ENCODE results near the gene FOXF1. TPM values are rescaled to one million over a fixed set of nuclear protein-coding genes. Genes with fewer than 3 reads are reported as not detected.

Gene FOXF1
- total RNA-seq, 1 donor from 2014 or later, result not detected

DNA sequence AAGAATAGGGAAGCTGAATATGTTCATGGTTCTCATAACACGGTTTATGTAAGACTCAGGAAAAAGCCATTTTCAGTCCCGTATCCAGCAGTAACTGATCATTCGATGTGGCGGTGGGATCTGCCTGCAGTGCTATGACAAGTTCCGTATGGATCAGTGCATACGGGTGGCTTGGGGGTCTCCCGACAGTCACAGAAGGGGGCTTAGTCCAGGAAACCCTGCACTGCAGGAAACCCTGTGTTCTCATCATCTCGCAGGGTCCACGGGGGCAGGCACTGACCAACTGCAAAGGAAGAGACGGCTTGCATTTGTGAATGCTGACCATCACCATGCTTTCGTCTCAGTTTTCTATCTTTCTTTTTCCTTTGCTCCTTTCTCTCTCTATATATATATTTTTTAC lies 37.0 kb downstream of the FOXF1 start:
- TF ChIP-seq, protein P1, sequence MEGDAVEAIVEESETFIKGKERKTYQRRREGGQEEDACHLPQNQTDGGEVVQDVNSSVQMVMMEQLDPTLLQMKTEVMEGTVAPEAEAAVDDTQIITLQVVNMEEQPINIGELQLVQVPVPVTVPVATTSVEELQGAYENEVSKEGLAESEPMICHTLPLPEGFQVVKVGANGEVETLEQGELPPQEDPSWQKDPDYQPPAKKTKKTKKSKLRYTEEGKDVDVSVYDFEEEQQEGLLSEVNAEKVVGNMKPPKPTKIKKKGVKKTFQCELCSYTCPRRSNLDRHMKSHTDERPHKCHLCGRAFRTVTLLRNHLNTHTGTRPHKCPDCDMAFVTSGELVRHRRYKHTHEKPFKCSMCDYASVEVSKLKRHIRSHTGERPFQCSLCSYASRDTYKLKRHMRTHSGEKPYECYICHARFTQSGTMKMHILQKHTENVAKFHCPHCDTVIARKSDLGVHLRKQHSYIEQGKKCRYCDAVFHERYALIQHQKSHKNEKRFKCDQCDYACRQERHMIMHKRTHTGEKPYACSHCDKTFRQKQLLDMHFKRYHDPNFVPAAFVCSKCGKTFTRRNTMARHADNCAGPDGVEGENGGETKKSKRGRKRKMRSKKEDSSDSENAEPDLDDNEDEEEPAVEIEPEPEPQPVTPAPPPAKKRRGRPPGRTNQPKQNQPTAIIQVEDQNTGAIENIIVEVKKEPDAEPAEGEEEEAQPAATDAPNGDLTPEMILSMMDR (IDR thresholded peaks at IDR 0.05), result no peak

DNA sequence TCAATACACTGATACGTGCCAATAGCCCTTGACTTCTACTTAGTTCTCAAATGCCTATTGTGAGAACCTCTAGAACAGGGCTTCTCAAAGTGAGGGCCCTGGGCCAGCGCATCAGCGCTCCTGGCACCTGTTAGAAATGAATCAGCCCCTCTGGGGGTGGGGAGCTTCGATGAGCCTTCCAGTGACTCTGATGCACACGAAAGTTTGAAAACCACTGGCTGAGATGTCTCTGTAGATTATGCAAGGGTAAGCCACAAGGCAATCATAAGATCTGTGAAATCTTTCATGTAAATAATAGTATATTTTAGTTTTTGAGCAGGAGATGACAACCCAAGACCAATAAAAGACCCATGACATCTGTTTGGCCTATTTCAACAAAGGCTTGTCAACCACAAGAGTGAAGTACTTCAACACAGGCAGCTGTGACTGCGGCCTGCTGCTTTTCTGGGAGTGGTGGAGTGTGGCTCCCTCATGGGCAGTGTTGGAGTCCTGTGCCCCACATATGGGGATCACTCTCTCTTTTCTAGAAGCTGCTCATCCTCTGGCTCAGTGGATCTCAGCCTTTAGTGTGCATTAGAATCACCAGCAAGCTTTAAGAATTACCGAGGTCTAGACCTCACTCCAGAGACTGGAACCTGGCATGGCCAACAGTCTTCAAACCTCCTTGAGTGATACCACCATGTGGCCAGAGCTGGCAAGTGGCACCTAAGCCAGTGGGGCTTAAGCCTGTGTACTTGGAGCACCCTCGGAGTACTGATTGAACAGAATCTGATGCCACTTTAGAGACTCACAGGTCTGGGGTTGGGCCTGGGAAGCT lies 39.0 kb downstream of the FOXF1 start:
- H3K27ac Mint-ChIP-seq (ENCODE audit: unreplicated experiment), result no peak overlapping the region
- TF ChIP-seq, protein P1 (IDR thresholded peaks at IDR 0.05), result no peak
- no peaks in the 10 kb centered on the region for H3K9me3 Mint-ChIP-seq (ENCODE audit: unreplicated experiment)
- H3K4me1 Mint-ChIP-seq (ENCODE audit: unreplicated experiment), result no peaks in the 10 kb centered on the region
- H3K27me3 Mint-ChIP-seq (ENCODE audit: unreplicated experiment), result peaks cover 19% of the 10 kb centered on the region
- H3K4me3 Mint-ChIP-seq (ENCODE audit: unreplicated experiment), result no peak overlapping the region
- no peak for DNase-seq (ENCODE audit: extremely low spot score, unreplicated experiment)
- peaks cover 4% of the 10 kb centered on the region for H3K36me3 Mint-ChIP-seq (ENCODE audit: unreplicated experiment)

More for the DNA sequence above, 37.0 kb downstream of the FOXF1 start:
- Mint-ChIP-seq H3K27me3 (ENCODE audit: unreplicated experiment) (peaks cover 23% of the 10 kb centered on the region), H3K4me3 (ENCODE audit: unreplicated experiment) (no peak overlapping the region), H3K36me3 (ENCODE audit: unreplicated experiment) (peaks cover 7% of the 10 kb centered on the region), H3K27ac (ENCODE audit: unreplicated experiment) (no peak overlapping the region), H3K9me3 (ENCODE audit: unreplicated experiment) (no peaks in the 10 kb centered on the region), H3K4me1 (ENCODE audit: unreplicated experiment) (no peaks in the 10 kb centered on the region)
- DNase-seq (ENCODE audit: extremely low spot score, unreplicated experiment), result no peak

DNA sequence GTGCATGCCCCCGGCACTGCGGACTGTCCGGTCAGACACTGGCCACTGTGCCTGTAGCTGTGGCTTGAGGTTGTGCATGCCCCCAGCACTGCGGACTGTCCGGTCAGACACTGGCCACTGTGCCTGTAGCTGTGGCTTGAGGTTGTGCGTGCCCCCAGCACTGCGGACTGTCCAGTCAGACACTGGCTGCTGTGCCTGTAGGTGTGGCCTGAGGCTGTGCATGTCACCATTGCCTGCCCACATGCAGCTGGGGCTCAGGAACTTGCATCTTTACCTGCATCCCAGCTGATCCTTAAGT lies 39.5 kb downstream of the FOXF1 start:
- Mint-ChIP-seq H3K36me3 (ENCODE audit: unreplicated experiment) (peaks cover 3% of the 10 kb centered on the region), H3K9me3 (ENCODE audit: unreplicated experiment) (no peaks in the 10 kb centered on the region), H3K4me1 (ENCODE audit: unreplicated experiment) (no peaks in the 10 kb centered on the region), H3K27ac (ENCODE audit: unreplicated experiment) (no peak overlapping the region), H3K4me3 (ENCODE audit: unreplicated experiment) (no peak overlapping the region), H3K27me3 (ENCODE audit: unreplicated experiment) (peaks cover 16% of the 10 kb centered on the region)
- no peak for DNase-seq (ENCODE audit: extremely low spot score, unreplicated experiment)
- TF ChIP-seq, protein P1 (IDR thresholded peaks at IDR 0.05), result no peak

DNA sequence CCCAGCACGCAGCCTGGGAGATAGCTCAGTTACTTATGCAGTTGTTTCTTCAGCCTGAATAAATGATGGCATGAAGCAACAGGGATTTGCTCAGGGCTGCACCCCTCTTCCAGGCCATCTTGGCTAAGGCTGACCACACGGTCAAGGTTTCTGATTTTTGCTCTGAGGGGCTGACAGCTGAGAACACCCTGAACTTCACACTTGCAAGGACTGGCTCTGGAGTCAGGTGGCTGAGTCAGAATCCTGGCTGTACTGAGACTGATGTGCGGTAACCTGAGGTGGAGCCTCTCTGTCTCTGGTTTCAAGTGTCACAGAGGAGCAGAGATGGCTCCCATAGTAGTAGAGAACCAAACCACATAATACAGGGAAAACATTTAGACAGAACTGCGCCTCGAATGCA lies 40.0 kb downstream of the FOXF1 start:
- H3K9me3 Mint-ChIP-seq (ENCODE audit: unreplicated experiment), result no peaks in the 10 kb centered on the region
- no peak for DNase-seq (ENCODE audit: extremely low spot score, unreplicated experiment)
- no peak overlapping the region for H3K4me3 Mint-ChIP-seq (ENCODE audit: unreplicated experiment)
- TF ChIP-seq, protein P1 (IDR thresholded peaks at IDR 0.05), result no peak
- H3K27me3 Mint-ChIP-seq (ENCODE audit: unreplicated experiment), result peaks cover 13% of the 10 kb centered on the region
- H3K27ac Mint-ChIP-seq (ENCODE audit: unreplicated experiment), result no peak overlapping the region
- peaks cover 4% of the 10 kb centered on the region for H3K4me1 Mint-ChIP-seq (ENCODE audit: unreplicated experiment)
- H3K36me3 Mint-ChIP-seq (ENCODE audit: unreplicated experiment), result peaks cover 3% of the 10 kb centered on the region

DNA sequence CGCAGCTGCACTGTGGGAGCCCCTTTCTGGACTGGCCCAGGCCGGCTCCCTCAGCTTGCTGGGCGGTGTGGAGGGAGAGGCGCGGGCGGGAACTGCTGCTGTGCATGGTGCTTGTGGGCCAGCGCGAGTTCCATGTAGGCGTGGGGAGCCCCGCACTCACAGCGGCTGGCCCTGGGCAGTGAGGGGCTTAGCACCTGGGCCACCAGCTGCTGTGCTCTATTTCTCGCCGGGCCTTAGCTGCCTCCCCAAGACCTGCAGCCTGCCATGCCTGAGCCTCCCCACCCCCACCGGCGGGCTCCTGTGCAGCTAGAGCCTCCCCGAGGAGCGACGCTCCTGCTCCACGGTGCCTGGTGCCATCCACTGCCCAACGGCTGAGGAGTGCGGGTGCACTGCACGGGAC lies 43.0 kb downstream of the FOXF1 start:
- Mint-ChIP-seq H3K4me3 (ENCODE audit: unreplicated experiment) (peak overlapping the region; percentile 91), H3K27me3 (ENCODE audit: unreplicated experiment) (peaks cover 7% of the 10 kb centered on the region), H3K9me3 (ENCODE audit: unreplicated experiment) (no peaks in the 10 kb centered on the region), H3K27ac (ENCODE audit: unreplicated experiment) (no peak overlapping the region), H3K36me3 (ENCODE audit: unreplicated experiment) (no peaks in the 10 kb centered on the region), H3K4me1 (ENCODE audit: unreplicated experiment) (peaks cover 4% of the 10 kb centered on the region)
- TF ChIP-seq, protein P1 (IDR thresholded peaks at IDR 0.05), result no peak
- no peak for DNase-seq (ENCODE audit: extremely low spot score, unreplicated experiment)
